ENCODE data around the gene SGMS1. TPM values are rescaled to one million over a fixed set of nuclear protein-coding genes. Genes with fewer than 3 reads are reported as not detected.

The SGMS1 gene
- total RNA-seq, 1 donor from 2014 or later: 25.0 TPM

- peaks cover 1% of the 10 kb centered on the region for H3K4me1 Mint-ChIP-seq (ENCODE audit: low read depth)
These were observed 224.9 kb downstream of the SGMS1 start for GRCh38 chr10:50398823-50399222.

GRCh38 chr10:50398381-50398780, 225.4 kb downstream of the SGMS1 start:
- no peak overlapping the region for H3K4me3 Mint-ChIP-seq (ENCODE audit: low read depth)
- H3K4me1 Mint-ChIP-seq (ENCODE audit: low read depth): peaks cover 1% of the 10 kb centered on the region
- H3K36me3 Mint-ChIP-seq (ENCODE audit: insufficient read depth): no peaks in the 10 kb centered on the region
- H3K27ac Mint-ChIP-seq: no peak overlapping the region
- H3K27me3 Mint-ChIP-seq: no peaks in the 10 kb centered on the region
- no peak for DNase-seq (ENCODE audit: low spot score, unreplicated experiment)
- TF ChIP-seq CTCF (IDR thresholded peaks at IDR 0.05; ENCODE audit: unreplicated experiment): no peak
- H3K9me3 Mint-ChIP-seq (ENCODE audit: low read depth): no peaks in the 10 kb centered on the region

More at GRCh38 chr10:50398823-50399222, 224.9 kb downstream of the SGMS1 start:
- Mint-ChIP-seq H3K9me3 (ENCODE audit: low read depth) (no peaks in the 10 kb centered on the region), H3K36me3 (ENCODE audit: insufficient read depth) (no peaks in the 10 kb centered on the region), H3K27me3 (no peaks in the 10 kb centered on the region), H3K4me3 (ENCODE audit: low read depth) (no peak overlapping the region), H3K27ac (no peak overlapping the region)
- DNase-seq (ENCODE audit: low spot score, unreplicated experiment): no peak
- TF ChIP-seq CTCF (IDR thresholded peaks at IDR 0.05; ENCODE audit: unreplicated experiment): no peak

- Mint-ChIP-seq H3K9me3 (ENCODE audit: low read depth) (no peaks in the 10 kb centered on the region), H3K4me3 (ENCODE audit: low read depth) (no peak overlapping the region), H3K27me3 (no peaks in the 10 kb centered on the region), H3K36me3 (ENCODE audit: insufficient read depth) (no peaks in the 10 kb centered on the region), H3K4me1 (ENCODE audit: low read depth) (peaks cover 1% of the 10 kb centered on the region), H3K27ac (no peak overlapping the region)
- TF ChIP-seq CTCF (IDR thresholded peaks at IDR 0.05; ENCODE audit: unreplicated experiment): no peak
- no peak for DNase-seq (ENCODE audit: low spot score, unreplicated experiment)
These were observed 226.2 kb downstream of the SGMS1 start for GRCh38 chr10:50397312-50398140.

- H3K9me3 Mint-ChIP-seq (ENCODE audit: low read depth): no peaks in the 10 kb centered on the region
- no peaks in the 10 kb centered on the region for H3K27me3 Mint-ChIP-seq
- H3K4me1 Mint-ChIP-seq (ENCODE audit: low read depth): peaks cover 1% of the 10 kb centered on the region
- H3K4me3 Mint-ChIP-seq (ENCODE audit: low read depth): no peak overlapping the region
- DNase-seq (ENCODE audit: low spot score, unreplicated experiment): no peak
- H3K27ac Mint-ChIP-seq: no peak overlapping the region
- TF ChIP-seq CTCF (IDR thresholded peaks at IDR 0.05; ENCODE audit: unreplicated experiment): no peak
- no peaks in the 10 kb centered on the region for H3K36me3 Mint-ChIP-seq (ENCODE audit: insufficient read depth)
These were observed 227.1 kb downstream of the SGMS1 start for GRCh38 chr10:50396491-50397311.

- H3K4me1 Mint-ChIP-seq (ENCODE audit: low read depth): peaks cover 1% of the 10 kb centered on the region
- H3K4me3 Mint-ChIP-seq (ENCODE audit: low read depth): no peak overlapping the region
- no peak for TF ChIP-seq CTCF (IDR thresholded peaks at IDR 0.05; ENCODE audit: unreplicated experiment)
- H3K27me3 Mint-ChIP-seq: no peaks in the 10 kb centered on the region
- H3K9me3 Mint-ChIP-seq (ENCODE audit: low read depth): no peaks in the 10 kb centered on the region
- peaks cover 1% of the 10 kb centered on the region for H3K36me3 Mint-ChIP-seq (ENCODE audit: insufficient read depth)
- DNase-seq (ENCODE audit: low spot score, unreplicated experiment): no peak
- no peak overlapping the region for H3K27ac Mint-ChIP-seq
These were observed 227.9 kb downstream of the SGMS1 start for GRCh38 chr10:50395851-50396250.

Data from progenitor cell of endocrine pancreas (in vitro differentiated cells).